Naive thymus-derived CD4-positive, alpha-beta T cell (primary cell): ENCODE data around the gene GMCL1. TPM values are rescaled to one million over a fixed set of nuclear protein-coding genes. Genes with fewer than 3 reads are reported as not detected.
A peak's percentile ranks its signal among the peaks of the same experiment; 100 is the strongest.

ENCODE experiments used
- ATAC-seq: fragments of 150-1000 bp; cut with Tn5 transposase; 2 replicates; pipeline ENCODE4 v1.10.0; 2021; ENCODE audit warnings: mild to moderate bottlenecking, moderate library complexity
- CTCF ChIA-PET: fragments of 350-600 bp; sonication (Branson Sonifier 250); formaldehyde crosslinking; loops from one replicate; lab custom pipeline; 2021; ENCODE audit warnings: antibody characterized with exemption; lab: Charles Lee
- POLR2A ChIA-PET: fragments of 350-600 bp; sonication (Branson Sonifier 250); formaldehyde crosslinking; loops from one replicate; lab custom pipeline; 2021; ENCODE audit warnings: antibody characterized with exemption, inconsistent platforms; lab: Charles Lee
- DNase-seq, 9 donors: peaks; one replicate each; pipeline versions ENCODE4 v3.0.0 to v3.0.0-alpha.2; 2020 to 2022; ENCODE audit warnings: mixed read lengths in 1 of 9
- H3K27ac ChIP-seq: one replicate; pipeline ENCODE4 v1.7.0; 2013; ENCODE audit warnings: mild to moderate bottlenecking, low read depth, low read length, moderate library complexity
- H3K27me3 ChIP-seq, 2 donors: one replicate each; pipeline ENCODE4 v1.7.0; 2013; ENCODE audit warnings: low read length in 2 of 2, mild to moderate bottlenecking in 2 of 2, moderate library complexity in 2 of 2; ENCODE audit not compliant: control insufficient read depth in 2 of 2, insufficient read depth in 2 of 2
- H3K36me3 ChIP-seq, 3 experiments: 1 replicate in 2 of 3; 2 replicates in 1 of 3; pipeline ENCODE4 v1.7.0; 2013; ENCODE audit warnings: low read length in 3 of 3, mild to moderate bottlenecking in 3 of 3, moderate library complexity in 1 of 3; ENCODE audit not compliant: insufficient read depth in 3 of 3, control insufficient read depth in 2 of 3
- H3K4me1 ChIP-seq, 2 donors: one replicate each; pipeline ENCODE4 v1.7.0; 2013; ENCODE audit warnings: low read length in 2 of 2, mild to moderate bottlenecking in 2 of 2, moderate library complexity in 1 of 2; ENCODE audit not compliant: control insufficient read depth in 2 of 2, insufficient read depth in 2 of 2
- H3K4me3 ChIP-seq: 2 replicates; pipeline ENCODE4 v1.7.0; 2013; ENCODE audit warnings: mild to moderate bottlenecking, low read length
- H3K9me3 ChIP-seq, 3 experiments: 1 replicate in 2 of 3; 2 replicates in 1 of 3; pipeline ENCODE4 v1.7.0; 2013; ENCODE audit warnings: low read length in 3 of 3; ENCODE audit not compliant: control insufficient read depth in 2 of 3
- H3K27ac Mint-ChIP-seq, 9 donors: one replicate each; pipeline ENCODE4 v1.8.0; 2020 to 2022; ENCODE audit warnings: mixed read lengths in 9 of 9, mild to moderate bottlenecking in 8 of 9, moderate library complexity in 5 of 9, inconsistent platforms in 2 of 9
- H3K27me3 Mint-ChIP-seq, 5 donors: one replicate each; pipeline ENCODE4 v1.8.0; 2021 to 2022; ENCODE audit warnings: mixed read lengths in 5 of 5, mild to moderate bottlenecking in 1 of 5
- H3K36me3 Mint-ChIP-seq, 5 donors: one replicate each; pipeline ENCODE4 v1.8.0; 2020 to 2022; ENCODE audit warnings: mixed read lengths in 5 of 5, mild to moderate bottlenecking in 3 of 5, inconsistent platforms in 1 of 5
- H3K4me1 Mint-ChIP-seq, 7 donors: one replicate each; pipeline ENCODE4 v1.8.0; 2020 to 2022; ENCODE audit warnings: mixed read lengths in 7 of 7, mild to moderate bottlenecking in 3 of 7, inconsistent platforms in 1 of 7
- H3K4me3 Mint-ChIP-seq, 10 donors: one replicate each; pipeline ENCODE4 v1.8.0; 2020 to 2022; ENCODE audit warnings: mild to moderate bottlenecking in 10 of 10, mixed read lengths in 10 of 10, moderate library complexity in 6 of 10, inconsistent platforms in 2 of 10
- H3K9me3 Mint-ChIP-seq, 11 donors: one replicate each; pipeline ENCODE4 v1.8.0; 2020 to 2022; ENCODE audit warnings: mixed read lengths in 11 of 11, mild to moderate bottlenecking in 4 of 11, inconsistent platforms in 1 of 11, moderate library complexity in 1 of 11
- intact Hi-C, 2 donors: fragments of 100-400 bp; cut with micrococcal nuclease; formaldehyde crosslinking; loops; one replicate each; pipeline ENCODE4 v1.15.1; 2023
- polyA plus RNA-seq, 2 donors: library from polyadenylated mRNA; unstranded; fragments of 300-500 nt; fragmentation: Illumina TruSeq; gene quantifications; one replicate each; pipeline ENCODE4 v1.2.3, GENCODE V29; 2021
- total RNA-seq, 6 experiments: library from RNA in 5 of 6; stranded (reverse) in 5 of 6; gene quantifications; 1 replicate in 5 of 6; 2 replicates in 1 of 6; pipeline ENCODE4 v1.2.3 and lab custom pipeline; 2021 to 2026

GMCL1 gene
- total and polyA plus RNA-seq, 7 experiments from 2014 or later, result 24.9 to 32.0 (median 27.3) TPM

DNA sequence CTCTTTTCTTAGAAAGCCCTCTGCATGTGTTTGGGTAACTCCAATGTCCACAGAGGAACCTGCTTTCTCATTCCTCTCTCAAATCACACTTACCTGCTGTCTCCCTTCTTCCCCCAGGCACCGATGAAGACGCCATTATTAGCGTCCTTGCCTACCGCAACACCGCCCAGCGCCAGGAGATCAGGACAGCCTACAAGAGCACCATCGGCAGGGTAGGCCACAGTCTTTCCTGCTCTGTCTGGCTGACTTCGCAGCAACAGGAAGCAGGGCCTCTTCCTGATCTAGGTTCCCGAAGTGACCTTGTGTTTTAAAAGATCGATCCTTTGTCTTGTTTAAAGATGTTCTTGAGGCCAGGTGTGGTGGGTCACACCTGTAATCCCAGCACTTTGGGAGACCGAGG is 25.0 kb upstream of the GMCL1 start:
- Histone ChIP-seq H3K4me1 (peaks cover 0 to 4% of the 10 kb centered on the region in 2 donors), H3K4me3 (no peak overlapping the region), H3K27me3 (no peaks in the 10 kb centered on the region), H3K27ac (no peak overlapping the region), H3K9me3 (no peaks in the 10 kb centered on the region), H3K36me3 (no peaks in the 10 kb centered on the region)
- peak in 2 of 9 donors; percentile 8 to 21 for DNase-seq
- Mint-ChIP-seq H3K4me1 (peaks cover 4 to 25% (median 19%) of the 10 kb centered on the region in 7 donors), H3K4me3 (peak overlapping the region in 9 of 10 donors; percentile 34 to 74 (median 60)), H3K9me3 (no peaks in the 10 kb centered on the region), H3K27me3 (no peaks in the 10 kb centered on the region), H3K36me3 (peaks cover 0 to 26% (median 0%) of the 10 kb centered on the region in 5 donors), H3K27ac (peak overlapping the region; percentile 26 to 80 (median 67))
- POLR2A ChIA-PET, result interaction anchor here (1.6 kb wide), 1 partner anchor 24 kb away, joined by 3 read pairs; no protein-coding TSS in a partner anchor
- CTCF ChIA-PET, result interaction anchor here (0.7 to 2.4 kb wide), 3 partner anchors 57 to 81 kb away, joined by 3 to 11 read pairs (median 3); no protein-coding TSS in a partner anchor
- ATAC-seq, result no peak
- intact Hi-C loops, result no loop called here

GRCh38 chr2:69805887-69806286 is 23.6 kb upstream of the GMCL1 start:
- no peaks in the 10 kb centered on the region for H3K9me3 Mint-ChIP-seq
- H3K27ac Mint-ChIP-seq, result peak overlapping the region in 1 of 9 donors; percentile 13
- DNase-seq (no peak), ATAC-seq (no peak)
- peaks cover 4 to 23% (median 16%) of the 10 kb centered on the region in 7 donors for H3K4me1 Mint-ChIP-seq
- H3K27me3 Mint-ChIP-seq, result no peaks in the 10 kb centered on the region
- H3K36me3 Mint-ChIP-seq, result peaks cover 0 to 26% (median 0%) of the 10 kb centered on the region in 5 donors
- H3K27me3 ChIP-seq, result no peaks in the 10 kb centered on the region
- ChIA-PET CTCF (interaction anchor here (1.0 kb wide), 1 partner anchor 81 kb away, joined by 3 read pairs; no protein-coding TSS in a partner anchor), POLR2A (interaction anchor here (1.1 kb wide), 1 partner anchor 81 kb away, joined by 3 read pairs; no protein-coding TSS in a partner anchor)
- H3K4me3 ChIP-seq, result no peak overlapping the region
- no peak overlapping the region for H3K27ac ChIP-seq
- H3K9me3 ChIP-seq, result no peaks in the 10 kb centered on the region
- no peak overlapping the region for H3K4me3 Mint-ChIP-seq
- intact Hi-C loops, result no loop called here
- H3K4me1 ChIP-seq, result peaks cover 0 to 4% of the 10 kb centered on the region in 2 donors
- H3K36me3 ChIP-seq, result no peaks in the 10 kb centered on the region

- Mint-ChIP-seq H3K4me1 (peaks cover 3 to 18% (median 15%) of the 10 kb centered on the region in 7 donors), H3K27me3 (no peaks in the 10 kb centered on the region), H3K4me3 (no peak overlapping the region), H3K9me3 (no peaks in the 10 kb centered on the region), H3K36me3 (peaks cover 0 to 23% (median 0%) of the 10 kb centered on the region in 5 donors), H3K27ac (peak overlapping the region in 1 of 9 donors; percentile 61)
- no peak overlapping the region for H3K27ac ChIP-seq
- no peaks in the 10 kb centered on the region for H3K27me3 ChIP-seq
- intact Hi-C loops, result no loop called here
- ChIA-PET CTCF (no interaction called here), POLR2A (no interaction called here)
- peaks cover 0 to 4% of the 10 kb centered on the region in 2 donors for H3K4me1 ChIP-seq
- H3K4me3 ChIP-seq, result no peak overlapping the region
- H3K36me3 ChIP-seq, result no peaks in the 10 kb centered on the region
- no peaks in the 10 kb centered on the region for H3K9me3 ChIP-seq
- ATAC-seq, result no peak
- no peak for DNase-seq
Measured at GRCh38 chr2:69807821-69808540, 21.5 kb upstream of the GMCL1 start.

DNA sequence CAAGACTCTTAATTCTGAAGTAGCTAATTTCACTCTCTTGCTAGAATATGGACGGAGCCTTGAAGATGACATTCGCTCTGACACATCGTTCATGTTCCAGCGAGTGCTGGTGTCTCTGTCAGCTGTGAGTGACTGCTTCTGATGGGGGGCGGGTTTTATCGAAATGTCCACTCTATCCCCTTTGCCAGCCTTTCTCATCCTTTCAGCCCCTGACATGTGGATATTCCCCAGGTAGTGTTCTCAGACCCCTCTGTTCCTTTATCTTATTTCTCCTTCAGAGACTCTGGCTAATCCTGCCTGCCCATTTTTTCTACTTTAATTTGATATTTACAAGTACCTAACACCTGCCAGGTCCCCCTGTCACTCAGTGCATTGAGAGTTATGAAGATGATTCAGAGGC is 18.9 kb upstream of the GMCL1 start:
- Mint-ChIP-seq H3K9me3 (no peaks in the 10 kb centered on the region), H3K36me3 (peaks cover 0 to 16% (median 0%) of the 10 kb centered on the region in 5 donors), H3K4me3 (no peak overlapping the region), H3K27ac (peak overlapping the region in 1 of 9 donors; percentile 19), H3K27me3 (no peaks in the 10 kb centered on the region), H3K4me1 (peaks cover 0 to 5% (median 0%) of the 10 kb centered on the region in 7 donors)
- ChIA-PET CTCF (interaction anchor here (0.7 to 0.8 kb wide), 2 partner anchors 52 to 245 kb away, joined by 3 read pairs; no protein-coding TSS in a partner anchor), POLR2A (no interaction called here)
- Histone ChIP-seq H3K4me1 (no peaks in the 10 kb centered on the region), H3K36me3 (no peaks in the 10 kb centered on the region), H3K4me3 (no peak overlapping the region), H3K9me3 (no peaks in the 10 kb centered on the region), H3K27ac (no peak overlapping the region), H3K27me3 (no peaks in the 10 kb centered on the region)
- DNase-seq (no peak), ATAC-seq (no peak)
- intact Hi-C loops, result loop anchor here in 1 of 2 donors (10.0 kb wide), 1 partner anchor 1346 kb away; the partner anchor contains the start of genes APLF and FBXO48

DNA sequence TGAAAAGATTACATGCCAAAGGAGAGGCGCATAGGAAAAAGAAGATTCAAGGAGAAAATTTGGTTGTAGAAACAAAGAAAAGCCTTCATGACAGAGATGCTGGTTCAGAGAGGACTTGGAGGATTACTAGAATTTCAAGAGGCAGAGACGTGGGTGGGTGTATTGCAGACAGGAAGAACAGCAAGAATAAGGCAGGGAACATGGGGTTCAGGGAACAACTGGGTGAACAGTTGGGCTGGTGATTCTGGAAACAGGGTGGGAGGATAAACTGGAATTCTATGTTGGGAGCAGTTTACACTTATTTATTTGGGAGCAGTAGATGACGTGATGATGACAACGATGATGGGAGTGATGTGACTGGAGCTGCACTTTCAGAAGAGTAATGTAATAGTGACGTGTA is 18.4 kb upstream of the GMCL1 start:
- no peak overlapping the region for H3K27ac Mint-ChIP-seq
- no peak overlapping the region for H3K4me3 Mint-ChIP-seq
- H3K27me3 Mint-ChIP-seq, result no peaks in the 10 kb centered on the region
- POLR2A ChIA-PET, result interaction anchor here (0.6 kb wide), 1 partner anchor 386 kb away, joined by 3 read pairs; no protein-coding TSS in a partner anchor
- no peaks in the 10 kb centered on the region for H3K9me3 ChIP-seq
- H3K27ac ChIP-seq, result no peak overlapping the region
- no peaks in the 10 kb centered on the region for H3K9me3 Mint-ChIP-seq
- no peaks in the 10 kb centered on the region for H3K27me3 ChIP-seq
- H3K4me3 ChIP-seq, result no peak overlapping the region
- ATAC-seq, result no peak
- no peaks in the 10 kb centered on the region for H3K4me1 ChIP-seq
- H3K36me3 ChIP-seq, result no peaks in the 10 kb centered on the region
- CTCF ChIA-PET, result no interaction called here
- H3K4me1 Mint-ChIP-seq, result peaks cover 0 to 5% (median 0%) of the 10 kb centered on the region in 7 donors
- DNase-seq, result no peak
- H3K36me3 Mint-ChIP-seq, result peaks cover 0 to 16% (median 0%) of the 10 kb centered on the region in 5 donors
- intact Hi-C loops, result loop anchor here in 1 of 2 donors (10.0 kb wide), 1 partner anchor 1346 kb away; the partner anchor contains the start of genes APLF and FBXO48

DNA sequence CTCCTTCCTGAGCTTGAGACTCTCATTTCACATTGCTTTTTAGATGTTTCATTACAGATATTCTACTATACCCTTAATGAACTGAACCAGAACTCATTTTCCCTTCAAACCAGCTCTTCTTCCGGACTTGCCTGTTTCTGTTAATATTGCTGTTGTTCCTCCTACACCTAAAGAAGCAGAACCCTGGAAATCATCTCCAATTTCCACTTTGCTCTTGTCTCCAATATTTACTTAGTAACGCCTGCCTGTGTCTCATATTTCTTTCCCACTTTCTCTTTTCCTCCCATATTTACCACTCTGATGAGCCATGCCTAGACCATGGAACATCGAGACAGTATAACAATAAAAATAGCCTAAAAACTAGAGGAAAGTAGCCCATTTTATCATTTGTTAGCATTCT is 17.9 kb upstream of the GMCL1 start:
- no peaks in the 10 kb centered on the region for H3K9me3 Mint-ChIP-seq
- Histone ChIP-seq H3K9me3 (no peaks in the 10 kb centered on the region), H3K4me1 (no peaks in the 10 kb centered on the region), H3K36me3 (no peaks in the 10 kb centered on the region), H3K27ac (no peak overlapping the region), H3K4me3 (no peak overlapping the region), H3K27me3 (no peaks in the 10 kb centered on the region)
- DNase-seq (no peak), ATAC-seq (no peak)
- H3K36me3 Mint-ChIP-seq, result peaks cover 0 to 13% (median 0%) of the 10 kb centered on the region in 5 donors
- H3K27ac Mint-ChIP-seq, result no peak overlapping the region
- intact Hi-C loops, result loop anchor here in 1 of 2 donors (10.0 kb wide), 1 partner anchor 1347 kb away; the partner anchor contains the start of genes APLF and FBXO48
- H3K4me1 Mint-ChIP-seq, result peaks cover 0 to 9% (median 0%) of the 10 kb centered on the region in 7 donors
- POLR2A ChIA-PET, result interaction anchor here (0.6 kb wide), 1 partner anchor 387 kb away, joined by 3 read pairs; no protein-coding TSS in a partner anchor
- CTCF ChIA-PET, result interaction anchor here (2.7 kb wide), 1 partner anchor 87 kb away, joined by 19 read pairs; no protein-coding TSS in a partner anchor
- no peaks in the 10 kb centered on the region for H3K27me3 Mint-ChIP-seq
- no peak overlapping the region for H3K4me3 Mint-ChIP-seq
